HG03135 (cell line): ENCODE data around the gene SAFB.

Experiments used
- ATAC-seq: cut with Tn5 transposase; IDR thresholded peaks from one replicate; pipeline ENCODE4 v1.9.1; 2021; ENCODE audit warnings: mild to moderate bottlenecking, moderate library complexity; ENCODE audit not compliant: unreplicated experiment

The SAFB gene

DNA sequence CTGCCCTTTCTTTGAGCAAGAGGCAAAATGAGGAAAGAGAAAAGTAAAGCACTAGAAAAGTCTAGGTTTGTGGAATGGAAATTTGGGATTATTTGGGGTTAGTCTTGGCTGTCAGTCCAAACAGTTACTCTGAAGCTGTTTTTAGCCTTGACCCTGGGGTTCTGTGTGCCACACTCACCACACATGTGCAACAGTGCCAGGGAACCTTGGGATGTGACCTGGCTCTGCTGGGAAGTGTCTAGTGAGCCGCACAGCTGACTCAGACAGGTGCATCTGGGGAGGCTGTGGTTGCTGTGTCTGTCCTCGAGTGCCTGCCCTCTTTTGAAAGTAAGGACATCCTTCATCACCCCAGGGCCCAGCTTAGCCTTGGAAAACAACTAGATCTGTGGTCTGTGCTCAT, 41.6 kb downstream of the SAFB start:
- no peak for ATAC-seq

DNA sequence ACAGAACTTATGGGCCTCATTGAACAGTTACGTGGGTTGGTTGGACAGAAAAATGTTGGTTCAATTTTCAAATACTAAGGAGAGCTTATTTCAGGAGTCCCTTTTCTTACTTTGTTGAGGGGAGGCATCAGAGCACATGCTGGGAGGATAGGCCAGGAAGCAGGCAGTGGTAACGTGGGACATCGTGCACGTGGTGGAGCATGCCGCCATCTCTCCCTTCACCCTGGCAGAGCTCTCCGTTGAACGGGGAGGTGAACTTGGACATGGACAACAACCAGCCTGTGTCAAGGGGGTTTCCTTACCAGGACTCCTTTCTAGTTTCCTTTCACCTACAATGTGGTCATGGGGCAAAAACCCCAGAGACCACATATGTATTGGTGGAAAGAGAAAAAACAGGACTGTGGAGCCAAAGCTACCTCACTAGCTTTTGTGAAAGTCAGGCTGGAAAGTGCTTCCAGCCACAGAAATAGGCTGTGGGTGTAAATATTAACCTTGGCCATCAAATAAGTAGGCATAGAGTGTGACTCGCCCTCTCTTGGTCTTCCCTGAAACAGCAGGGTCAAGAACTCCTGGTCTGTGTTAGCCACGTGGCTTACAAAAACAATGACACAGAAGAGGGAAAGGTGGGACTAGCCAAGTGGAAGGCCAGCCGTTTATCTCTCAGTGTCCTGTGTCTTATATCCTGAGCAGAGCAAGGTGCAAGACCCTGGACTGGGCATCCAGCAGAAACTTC, 43.1 kb downstream of the SAFB start:
- ATAC-seq, result no peak

GRCh38 chr19:5666921-5667610, 44.2 kb downstream of the SAFB start:
- ATAC-seq, result no peak

DNA sequence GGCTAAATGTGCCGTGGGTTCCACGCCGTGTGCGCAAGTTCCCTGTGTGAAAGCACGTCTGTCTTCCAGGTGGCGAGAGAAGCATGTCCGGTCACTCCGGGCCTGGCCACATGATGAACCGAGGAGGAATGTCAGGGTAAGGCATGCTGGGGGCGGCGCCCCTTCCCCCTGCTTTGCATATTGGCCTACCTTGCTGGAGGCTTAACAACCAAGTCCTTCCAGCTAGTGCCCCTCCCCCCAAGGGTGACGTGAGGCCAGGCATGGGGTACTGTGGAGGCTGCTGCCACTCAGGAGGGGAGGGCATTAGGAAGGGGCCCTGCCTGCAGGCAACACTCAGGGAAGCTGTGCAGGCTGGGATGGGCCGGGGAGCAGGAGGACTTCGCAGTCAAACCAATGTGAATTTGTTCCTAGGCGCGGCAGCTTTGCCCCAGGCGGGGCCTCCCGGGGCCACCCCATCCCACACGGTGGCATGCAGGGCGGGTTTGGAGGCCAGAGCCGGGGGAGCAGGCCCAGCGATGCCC, 44.9 kb downstream of the SAFB start:
- no peak for ATAC-seq

DNA sequence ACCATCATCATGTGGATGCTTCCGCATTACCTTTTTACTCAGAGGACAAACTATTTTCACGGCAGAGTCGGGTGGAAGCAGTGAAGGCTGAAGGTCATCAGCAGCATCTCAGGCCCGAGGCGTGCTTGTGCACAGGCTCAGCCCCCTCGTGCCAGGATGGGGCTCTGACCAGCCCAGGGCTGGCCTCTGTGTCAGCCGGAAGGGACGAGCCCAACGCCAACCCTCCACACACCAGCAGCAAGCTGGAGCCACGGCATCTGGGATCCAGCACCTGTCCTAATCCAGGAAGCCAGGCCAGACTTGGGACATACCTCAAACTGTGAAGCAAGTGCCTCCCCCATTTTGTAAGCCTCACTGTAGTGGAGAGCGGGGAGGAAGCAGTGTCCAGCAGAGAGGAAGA, 46.3 kb downstream of the SAFB start:
- no peak for ATAC-seq

DNA sequence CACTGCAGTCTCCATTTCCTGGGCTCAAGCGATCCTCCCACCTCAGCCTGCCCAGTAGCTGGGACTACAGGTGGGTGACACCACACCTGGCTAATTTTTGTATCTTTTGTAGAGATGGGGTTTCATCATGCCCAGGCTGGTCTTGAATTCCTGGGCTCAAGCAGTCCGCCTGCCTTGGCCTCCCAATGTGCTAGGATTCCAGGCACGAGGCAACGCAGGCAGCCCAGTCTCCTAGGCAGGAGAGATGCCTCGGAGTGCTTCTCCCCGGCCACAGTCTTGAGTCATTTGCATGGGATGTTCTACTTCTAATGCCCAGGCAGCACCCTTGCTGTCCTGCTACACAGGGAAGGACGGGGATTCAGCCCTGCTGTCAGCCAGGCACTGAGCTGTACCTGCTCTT, 48.7 kb downstream of the SAFB start:
- no peak for ATAC-seq

GRCh38 chr19:5672708-5673459, 50.0 kb downstream of the SAFB start:
- ATAC-seq, result no peak

- ATAC-seq, result no peak
Measured at GRCh38 chr19:5673752-5674151, 50.9 kb downstream of the SAFB start.

GRCh38 chr19:5674714-5675113, 51.8 kb downstream of the SAFB start:
- ATAC-seq, result no peak

DNA sequence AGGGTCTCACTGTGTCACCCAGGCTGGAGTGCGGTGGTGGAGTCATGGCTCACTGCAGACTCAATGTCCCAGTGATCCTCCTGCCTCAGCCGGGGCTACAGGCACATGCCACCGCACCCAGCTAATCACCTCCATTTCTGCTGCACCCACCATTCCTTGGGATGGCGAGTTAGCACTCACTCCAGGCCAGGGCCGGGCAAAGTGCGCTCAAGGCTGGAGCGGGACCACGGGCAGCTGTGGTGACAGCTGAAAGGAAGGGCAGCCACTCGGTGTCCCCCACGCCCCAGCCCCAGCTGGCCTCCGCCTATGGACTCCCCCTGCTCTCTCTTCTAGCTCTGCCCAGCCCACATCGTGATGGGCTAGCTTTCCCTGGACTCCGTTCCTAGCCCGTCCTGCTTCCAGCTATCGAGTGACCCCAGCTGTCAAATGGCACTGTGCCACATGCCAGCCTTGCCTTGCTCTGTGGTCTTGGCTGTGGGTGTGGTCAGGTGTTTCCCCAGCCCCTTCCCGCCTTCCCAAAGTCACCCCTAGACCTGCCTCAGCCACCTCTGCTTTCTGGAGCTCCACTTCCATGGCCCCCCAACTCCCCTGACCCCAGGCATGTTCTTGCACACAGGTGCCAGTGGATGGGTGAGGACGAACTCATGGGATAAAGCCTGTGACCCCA, 53.4 kb downstream of the SAFB start:
- no peak for ATAC-seq

DNA sequence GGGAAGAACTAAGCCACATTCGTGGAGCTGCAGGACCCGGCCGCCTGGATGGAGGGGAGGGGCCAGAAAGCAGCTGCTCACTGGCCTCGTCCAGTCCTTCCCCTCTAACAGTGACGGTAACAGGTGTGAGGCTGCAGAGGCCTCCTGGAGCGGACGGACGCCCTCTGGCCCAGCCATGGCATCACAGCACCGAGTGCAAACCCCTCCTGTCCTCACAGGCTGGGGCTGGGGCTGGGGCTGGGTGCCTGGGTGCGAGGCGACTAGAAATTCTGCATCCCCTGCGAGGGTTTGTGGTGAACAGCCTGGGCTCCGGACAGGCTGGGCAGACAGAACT, 53.9 kb downstream of the SAFB start:
- no peak for ATAC-seq

DNA sequence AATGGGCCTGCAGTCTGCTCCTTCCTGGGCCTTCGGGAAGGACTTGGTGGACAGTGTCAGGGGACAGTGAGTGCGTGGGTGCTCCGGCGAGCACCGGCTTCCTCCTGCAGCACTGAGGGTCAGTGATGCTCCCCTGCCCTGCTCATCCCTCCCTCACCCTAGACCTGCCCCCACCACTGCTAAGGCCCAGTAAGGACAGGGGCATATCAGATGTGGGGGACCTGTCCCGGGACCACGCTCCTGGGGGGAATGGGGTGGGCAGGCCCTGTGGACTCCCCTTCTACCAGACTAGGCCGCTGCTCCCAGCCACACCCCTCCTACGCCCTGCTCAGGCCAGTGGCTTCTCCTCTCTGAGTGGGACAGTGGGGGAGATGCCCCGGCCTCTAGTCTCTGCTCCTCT, 54.3 kb downstream of the SAFB start:
- ATAC-seq, result no peak

DNA sequence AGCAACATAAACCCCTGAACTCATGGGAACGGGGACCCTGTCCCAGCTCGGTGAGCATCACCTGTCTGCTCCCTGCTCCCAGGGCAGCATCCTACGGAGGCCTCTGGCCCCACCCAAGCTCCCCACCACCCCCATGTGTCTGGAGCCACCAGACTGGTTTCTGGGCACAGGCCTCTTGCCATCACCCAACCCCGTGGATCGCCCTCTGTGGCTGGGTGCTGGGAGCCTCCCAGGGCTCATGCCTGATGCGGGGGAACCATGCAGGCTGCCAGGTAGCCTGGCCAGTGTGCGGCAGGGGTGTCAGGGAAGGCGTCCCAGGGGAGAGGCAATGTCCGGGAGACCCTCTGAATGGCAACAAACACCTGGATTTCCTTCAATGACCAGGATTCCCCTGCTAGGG, 54.7 kb downstream of the SAFB start:
- no peak for ATAC-seq

GRCh38 chr19:5678071-5678718, 55.3 kb downstream of the SAFB start:
- no peak for ATAC-seq

DNA sequence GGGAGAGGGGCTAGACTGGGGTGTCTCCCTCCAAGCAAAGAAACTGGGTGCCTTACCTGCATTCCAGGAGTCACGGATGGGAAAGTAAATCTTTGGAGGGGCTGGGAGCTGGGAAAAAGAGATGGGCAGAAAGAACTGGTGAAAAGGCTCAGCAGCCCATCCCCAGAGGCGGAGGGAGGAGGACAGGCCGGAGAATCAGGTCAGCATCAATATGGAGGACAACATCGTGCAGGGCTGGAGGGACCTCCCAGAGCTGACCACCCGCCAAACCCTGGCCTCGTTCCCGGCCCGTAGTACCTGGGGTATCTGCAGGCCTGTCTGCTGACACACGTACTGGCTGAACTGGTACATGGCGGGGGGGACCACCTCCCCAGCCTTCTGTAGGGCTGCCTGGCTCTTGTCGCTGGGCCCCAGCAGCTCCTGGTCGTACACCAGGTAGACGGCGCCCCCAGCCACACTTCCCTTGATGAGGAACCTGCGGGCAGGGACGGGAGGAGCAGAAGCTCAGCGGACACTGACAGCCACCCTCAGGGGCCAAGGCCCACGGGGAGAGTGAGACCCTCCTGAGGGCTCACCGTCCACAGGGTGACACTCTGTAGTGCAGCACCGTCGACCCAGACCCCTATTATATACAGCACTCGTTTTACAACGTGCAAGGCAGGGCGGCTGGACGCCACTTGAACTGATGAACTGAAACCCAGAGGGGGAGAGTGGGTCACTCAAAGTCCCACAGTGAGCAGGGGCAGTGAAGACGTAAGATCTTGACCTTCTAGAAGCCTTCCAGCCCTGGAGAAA, 56.6 kb downstream of the SAFB start:
- ATAC-seq, result no peak

DNA sequence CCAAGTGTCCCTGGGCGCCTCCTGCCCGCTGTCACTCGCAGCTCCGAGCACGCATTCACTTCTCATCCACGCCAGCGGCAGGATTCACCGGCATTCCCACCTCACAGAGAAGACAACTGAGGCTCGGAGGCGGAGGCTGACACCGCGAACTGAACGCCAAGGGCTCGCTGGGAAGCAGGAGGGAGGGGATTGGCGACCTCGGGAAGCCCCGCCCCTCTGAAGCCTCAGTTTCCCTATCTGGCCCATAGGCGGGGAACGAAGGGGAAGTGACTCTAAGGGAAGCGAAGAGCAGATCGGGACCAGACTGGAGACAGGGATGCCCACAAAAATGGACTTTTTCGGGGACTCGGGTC, 57.2 kb downstream of the SAFB start:
- ATAC-seq, result no peak

- peak; percentile 88 for ATAC-seq
Measured at GRCh38 chr19:5680437-5681368, 57.8 kb downstream of the SAFB start, which contains the start of the genes HSD11B1L and MICOS13. HSD11B1L (plus strand) TSS chr19:5681027; CDS start chr19:5684833, 3,806 bp downstream. MICOS13 (minus strand) TSS chr19:5680516; CDS start chr19:5680486, 30 bp downstream.

- no peak for ATAC-seq
Measured at GRCh38 chr19:5681391-5682106, 58.7 kb downstream of the SAFB start.
